Measurements from ENCODE around the gene ADGRL4.

Gene ADGRL4

DNA sequence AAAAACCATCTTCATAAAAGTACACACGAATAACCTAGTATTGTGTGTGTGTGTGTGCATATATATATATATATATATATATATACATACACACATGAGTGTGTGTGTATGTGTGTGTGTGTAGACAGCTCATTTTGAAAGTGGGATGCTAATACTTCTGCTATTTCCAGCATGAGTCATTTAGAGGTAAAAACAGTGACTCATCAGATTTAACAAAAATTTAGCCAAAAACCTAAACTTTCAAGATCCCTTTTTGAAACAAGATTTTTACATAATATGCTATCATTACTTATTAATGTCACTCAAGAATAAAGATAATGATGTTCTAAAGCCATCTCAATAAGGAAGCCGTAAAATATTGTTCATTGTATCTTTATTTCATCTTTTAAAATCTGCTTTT is 35.6 kb upstream of the ADGRL4 start:
- no peak overlapping the region for H3K27ac ChIP-seq
- POLR2A ChIA-PET (ENCODE audit: low non-redundant PET), result no interaction called here
- DNase-seq (ENCODE audit: low spot score), result peak; percentile 10
- TF ChIP-seq, protein P1, sequence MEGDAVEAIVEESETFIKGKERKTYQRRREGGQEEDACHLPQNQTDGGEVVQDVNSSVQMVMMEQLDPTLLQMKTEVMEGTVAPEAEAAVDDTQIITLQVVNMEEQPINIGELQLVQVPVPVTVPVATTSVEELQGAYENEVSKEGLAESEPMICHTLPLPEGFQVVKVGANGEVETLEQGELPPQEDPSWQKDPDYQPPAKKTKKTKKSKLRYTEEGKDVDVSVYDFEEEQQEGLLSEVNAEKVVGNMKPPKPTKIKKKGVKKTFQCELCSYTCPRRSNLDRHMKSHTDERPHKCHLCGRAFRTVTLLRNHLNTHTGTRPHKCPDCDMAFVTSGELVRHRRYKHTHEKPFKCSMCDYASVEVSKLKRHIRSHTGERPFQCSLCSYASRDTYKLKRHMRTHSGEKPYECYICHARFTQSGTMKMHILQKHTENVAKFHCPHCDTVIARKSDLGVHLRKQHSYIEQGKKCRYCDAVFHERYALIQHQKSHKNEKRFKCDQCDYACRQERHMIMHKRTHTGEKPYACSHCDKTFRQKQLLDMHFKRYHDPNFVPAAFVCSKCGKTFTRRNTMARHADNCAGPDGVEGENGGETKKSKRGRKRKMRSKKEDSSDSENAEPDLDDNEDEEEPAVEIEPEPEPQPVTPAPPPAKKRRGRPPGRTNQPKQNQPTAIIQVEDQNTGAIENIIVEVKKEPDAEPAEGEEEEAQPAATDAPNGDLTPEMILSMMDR (conservative IDR thresholded peaks at IDR 0.05; ENCODE audit: low read depth), result no peak
- CTCF ChIA-PET, result no interaction called here

DNA sequence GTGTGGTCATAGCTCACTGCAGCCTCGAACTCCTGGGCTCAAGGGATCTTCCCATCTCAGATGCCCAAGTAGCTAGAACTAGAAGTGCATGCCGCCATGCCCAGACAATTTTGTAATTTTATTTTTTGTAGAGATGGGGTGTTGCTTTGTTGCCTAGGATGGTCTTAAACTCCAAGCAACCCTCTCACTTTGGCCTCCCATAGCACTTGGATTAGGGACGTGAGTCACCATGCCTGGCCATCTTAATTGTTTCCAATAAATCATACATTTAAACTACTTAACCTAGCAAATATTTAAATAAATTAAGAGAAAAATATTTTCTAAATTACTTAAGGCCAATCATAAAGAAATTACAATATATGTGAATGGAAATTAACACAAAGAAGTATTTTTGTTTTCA is 35.1 kb upstream of the ADGRL4 start:
- DNase-seq (ENCODE audit: low spot score), result no peak
- CTCF ChIA-PET, result no interaction called here
- POLR2A ChIA-PET (ENCODE audit: low non-redundant PET), result no interaction called here

DNA sequence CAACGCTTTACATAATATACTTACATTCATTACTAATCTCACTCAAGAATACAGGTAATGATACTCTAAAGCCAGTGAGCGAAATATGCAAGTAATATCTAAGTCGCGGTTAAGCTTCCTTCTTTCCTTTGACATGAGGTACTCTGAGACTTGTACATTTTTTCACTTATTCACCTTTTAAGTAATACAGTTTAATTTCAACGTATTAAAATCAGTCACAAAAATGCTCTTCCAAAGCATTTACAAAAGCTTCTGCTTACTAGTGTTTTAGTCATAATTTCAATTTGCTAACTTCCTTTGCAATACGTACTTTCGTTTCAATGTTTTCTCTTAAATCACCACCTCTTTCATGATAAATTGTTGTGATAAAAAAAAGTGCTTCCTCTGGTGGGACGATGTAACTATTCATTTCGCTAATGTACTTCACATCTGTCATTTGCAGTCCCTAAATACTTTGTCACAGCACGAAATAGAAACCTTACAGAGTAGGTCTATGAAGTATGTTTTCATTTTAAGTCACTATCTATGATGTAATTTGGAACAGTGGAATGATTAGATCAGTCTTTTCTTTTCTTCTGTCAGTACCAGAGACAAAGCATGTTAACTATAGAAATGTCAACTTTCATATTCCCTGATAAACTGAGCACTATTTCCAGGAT is 34.0 kb upstream of the ADGRL4 start:
- DNase-seq (ENCODE audit: low spot score), result no peak
- H3K27ac ChIP-seq, result no peak overlapping the region
- ChIA-PET POLR2A (ENCODE audit: low non-redundant PET) (no interaction called here), CTCF (no interaction called here)
- TF ChIP-seq, protein P1 (conservative IDR thresholded peaks at IDR 0.05; ENCODE audit: low read depth), result no peak

More for the DNA sequence above, 35.1 kb upstream of the ADGRL4 start:
- TF ChIP-seq, protein P1 (conservative IDR thresholded peaks at IDR 0.05; ENCODE audit: low read depth), result no peak
- no peak overlapping the region for H3K27ac ChIP-seq

DNA sequence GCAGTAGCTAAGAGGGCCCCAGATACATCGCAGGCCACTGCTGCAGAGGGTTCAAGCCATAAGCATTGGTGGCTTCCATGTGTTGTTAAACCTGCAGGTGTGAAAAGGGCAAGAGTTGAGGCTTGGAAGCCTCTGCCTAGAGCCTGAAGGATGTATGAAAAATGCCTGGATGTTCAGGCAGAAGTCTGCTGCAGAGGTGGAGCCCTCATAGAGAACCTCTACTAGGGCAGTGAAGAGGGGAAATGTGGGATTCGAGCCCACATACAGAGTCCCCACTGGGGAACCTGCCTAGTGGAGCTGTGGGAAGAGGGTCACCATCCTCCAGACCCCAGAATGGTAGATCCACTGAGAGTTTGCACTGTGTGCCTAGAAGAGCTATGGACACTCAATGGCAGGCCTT is 30.6 kb upstream of the ADGRL4 start:
- H3K27ac ChIP-seq, result no peak overlapping the region
- ChIA-PET POLR2A (ENCODE audit: low non-redundant PET) (no interaction called here), CTCF (no interaction called here)
- DNase-seq (ENCODE audit: low spot score), result no peak
- TF ChIP-seq, protein P1 (conservative IDR thresholded peaks at IDR 0.05; ENCODE audit: low read depth), result no peak

DNA sequence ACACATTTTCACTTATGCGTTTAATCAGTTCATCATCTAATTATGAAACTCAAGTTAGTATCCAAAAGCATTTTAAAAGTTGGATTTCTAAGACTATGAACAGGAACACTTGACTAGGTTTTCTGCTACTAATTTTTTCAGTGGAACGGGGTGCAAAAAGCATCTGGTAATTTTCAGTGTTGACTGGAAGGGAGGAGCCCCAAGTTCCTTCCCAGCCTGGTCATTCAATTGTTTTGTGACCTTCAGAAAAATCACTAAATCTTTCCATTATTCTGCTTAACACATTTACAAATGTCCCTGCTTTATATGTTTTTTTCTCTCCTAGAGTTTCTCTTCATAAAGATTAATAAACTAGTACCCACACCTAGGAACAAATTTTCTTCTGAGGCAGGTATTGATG is 6.0 kb upstream of the ADGRL4 start:
- no peak overlapping the region for H3K27ac ChIP-seq
- POLR2A ChIA-PET (ENCODE audit: low non-redundant PET), result no interaction called here
- CTCF ChIA-PET, result no interaction called here
- TF ChIP-seq, protein P1 (conservative IDR thresholded peaks at IDR 0.05; ENCODE audit: low read depth), result no peak
- DNase-seq (ENCODE audit: low spot score), result no peak

DNA sequence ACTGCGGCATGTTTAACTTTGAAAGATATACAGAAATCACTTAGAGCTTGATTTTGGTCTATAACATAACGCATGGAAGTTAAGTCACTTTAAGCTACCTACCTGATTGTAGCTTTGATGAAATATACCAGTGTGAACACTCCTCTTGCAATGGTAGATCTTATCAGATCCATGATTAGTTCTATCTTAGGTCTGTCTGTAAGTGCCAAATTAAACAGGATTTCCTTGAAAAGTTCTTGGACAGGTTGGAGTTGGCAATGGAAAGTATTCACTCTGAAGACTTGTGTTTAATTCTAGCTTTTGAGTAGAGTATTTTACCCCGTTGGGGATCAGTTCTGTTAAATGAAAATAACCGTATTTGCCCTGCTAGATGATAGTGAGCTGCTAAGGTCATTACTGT is 4.1 kb upstream of the ADGRL4 start:
- TF ChIP-seq, protein P1 (conservative IDR thresholded peaks at IDR 0.05; ENCODE audit: low read depth), result no peak
- ChIA-PET CTCF (no interaction called here), POLR2A (ENCODE audit: low non-redundant PET) (no interaction called here)
- DNase-seq (ENCODE audit: low spot score), result no peak
- H3K27ac ChIP-seq, result no peak overlapping the region

Measured in RWPE1 (cell line).